Loucy (cell line): ENCODE measurements around the gene SRSF4.

ENCODE experiments used
- CTCF ChIP-seq: fragments of 200-600 bp; sonication (generic); conservative IDR thresholded peaks from 2 replicates; pipeline ENCODE4 v1.5.1; 2014; ENCODE audit warnings: mild to moderate bottlenecking, antibody characterized with exemption, low read length
- EZH2phosphoT487 ChIP-seq: fragments of 200-600 bp; IDR thresholded peaks from 2 replicates; pipeline ENCODE4 v1.6.1; 2018; ENCODE audit warnings: antibody characterized with exemption, mild to moderate bottlenecking, moderate library complexity, borderline replicate concordance

GRCh38 chr1:29164588-29164987 is 17.1 kb downstream of the SRSF4 start:
- TF ChIP-seq CTCF (no peak), EZH2phosphoT487 (no peak)
